Adrenal gland (tissue), 12 donors: ENCODE data around the gene MYOCD. TPM values are rescaled to one million over a fixed set of nuclear protein-coding genes. Genes with fewer than 3 reads are reported as not detected.

Experiments
- DNase-seq, 7 donors: peaks; one replicate each; pipeline ENCODE4 v3.0.0-alpha.2; 2019 to 2020
- H3K27ac ChIP-seq, 5 donors: fragments of 200-600 bp; sonication (generic) in 4 of 5; 1 replicate in 3 of 5; 2 replicates in 2 of 5; pipeline versions ENCODE4 v1.5.1 to v1.8.0; 2016 to 2020; ENCODE audit warnings: mild to moderate bottlenecking in 1 of 5
- H3K27me3 ChIP-seq: fragments of 200-600 bp; 2 replicates; pipeline ENCODE4 v1.8.0; 2021
- H3K36me3 ChIP-seq, 2 donors: fragments of 200-600 bp; replicated peaks in 1 of 2; 1 replicate in 1 of 2; 2 replicates in 1 of 2; pipeline versions ENCODE4 v1.5.1 to v1.8.0; 2018 to 2022
- H3K4me1 ChIP-seq, 2 donors: fragments of 200-600 bp; replicated peaks in 1 of 2; 1 replicate in 1 of 2; 2 replicates in 1 of 2; pipeline versions ENCODE4 v1.5.1 to v1.8.0; 2018 to 2021
- H3K4me3 ChIP-seq, 4 donors: fragments of 200-600 bp; sonication (generic) in 3 of 4; one replicate each; pipeline ENCODE4 v1.5.1; 2016 to 2018
- H3K9me3 ChIP-seq, 3 donors: fragments of 200-600 bp; sonication (generic) in 1 of 3; replicated peaks in 1 of 3; 1 replicate in 2 of 3; 2 replicates in 1 of 3; pipeline versions ENCODE4 v1.5.1 to v1.8.0; 2016 to 2021
- CTCF ChIP-seq, 6 experiments: fragments of 450-650 bp in 4 of 6; fragments of 200-600 bp in 2 of 6; sonication (generic) in 1 of 6; IDR thresholded peaks; 1 replicate in 5 of 6; 2 replicates in 1 of 6; pipeline versions ENCODE4 v1.5.1 to v1.8.0; 2016 to 2021; ENCODE audit warnings: antibody characterized with exemption in 6 of 6, mild to moderate bottlenecking in 2 of 6, moderate library complexity in 1 of 6
- POLR2A ChIP-seq, 2 donors: fragments of 450-650 bp; IDR thresholded peaks; one replicate each; pipeline ENCODE4 v1.6.1; 2017; ENCODE audit warnings: antibody characterized with exemption in 2 of 2, mild to moderate bottlenecking in 2 of 2, moderate library complexity in 1 of 2
- WGBS, 4 donors: extraction: QIAGEN DNeasy Blood & Tissue Kit in 2 of 4; methylation state at CpG; one replicate each; pipeline versions ENCODE4 v1.1.5 to v1.1.7; 2013 to 2017; 5-methylcytosine and 5-hydroxymethylcytosine counted together
- intact Hi-C, 2 donors: fragments of 100-400 bp; cut with DNase I; formaldehyde crosslinking; loops; one replicate each; pipeline versions ENCODE4 v1.14.1 to v1.15.0; 2022 to 2023
- polyA plus RNA-seq, 3 donors: library from polyadenylated mRNA; stranded (reverse); fragments of 200-250 nt in 2 of 3; fragments of 350-450 nt in 1 of 3; fragmentation: Illumina TruSeq in 1 of 3; extraction: RNeasy Lipid Tissue Mini Kit (QIAGEN cat#74804) in 1 of 3; gene quantifications; one replicate each; pipeline ENCODE4 v1.2.3, GENCODE V29; 2013 to 2014
- total RNA-seq, 9 donors: library from RNA; depleted of rRNA in 4 of 9; stranded (reverse); fragments of >200 nt in 4 of 9; fragments of 120-200 nt in 1 of 9; fragmentation: NEBNext Ultra II Directional in 1 of 9; extraction: Animal tissue kit (Norgen Biotek cat#: 25700) in 1 of 9; gene quantifications; one replicate each; pipeline versions ENCODE4 v1.1.0 to v1.2.4, GENCODE V29; 2013 to 2023
- donor health status: healthy with polysubstance abuse.
- donor health status: Bipolar disorder and iron deficiency.
- donor health status: DM: yes; HTN: yes; CAD: no.
- donor health status: DM: no; HTN: no; CAD: no.
- donor health status: DM: no; HTN: no; CAD: no.
- donor health status: DM: yes; HTN: yes; CAD: no.

Gene MYOCD
- total and polyA plus RNA-seq, 12 donors: 0.18 to 4.3 (median 0.97) TPM

DNA sequence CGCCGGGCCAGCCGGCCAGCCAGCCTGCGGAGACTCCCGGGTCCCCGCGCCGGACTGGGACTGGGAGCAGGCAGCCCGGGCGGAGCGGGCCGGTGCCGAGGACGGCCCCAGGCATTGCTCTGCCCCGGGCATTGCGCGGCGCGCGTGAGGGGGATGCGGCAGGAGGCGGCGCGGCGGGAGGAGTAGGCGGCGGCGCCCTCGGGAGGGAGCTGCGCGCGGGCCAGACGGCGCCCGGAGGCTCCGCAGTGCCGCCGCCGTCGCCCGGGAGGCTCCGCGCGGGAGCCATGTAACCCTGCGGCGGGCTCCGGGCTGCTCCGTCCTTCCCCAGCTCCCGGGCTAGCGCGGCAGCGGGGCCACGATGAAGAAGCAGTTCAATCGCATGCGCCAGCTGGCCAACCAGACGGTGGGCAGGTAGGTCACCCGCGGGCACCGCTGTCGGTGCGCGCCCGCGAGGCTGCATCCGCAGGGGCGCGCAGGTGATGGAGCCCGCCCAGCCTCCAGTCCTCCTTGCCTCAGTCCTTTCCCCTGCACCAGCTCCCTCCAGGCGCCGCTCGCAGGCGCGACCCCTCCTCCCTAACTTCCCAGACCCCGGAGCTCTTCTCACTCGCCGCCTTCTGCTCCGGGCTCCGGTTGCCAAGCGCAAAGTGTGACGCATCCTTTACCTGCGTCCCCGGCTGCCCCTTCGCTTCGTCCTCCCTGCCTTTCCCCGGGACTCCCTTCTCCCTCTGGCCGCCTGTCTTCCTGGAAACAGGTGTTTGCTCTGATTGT lies 124.0 kb downstream of the MYOCD start, which contains the start of gene ARHGAP44:
Gene ARHGAP44, plus strand, starts transcription at position 18 of the 768 bp plus-strand sequence. Its CDS starts 341 bp downstream, at position 359.
- peaks cover 10% of the 10 kb centered on the region for H3K27me3 ChIP-seq
- H3K9me3 ChIP-seq: no peaks in the 10 kb centered on the region
- peak within 1 kb of the TSS in 2 of 4 donors; percentile 23 to 64 for H3K4me3 ChIP-seq
- peak in 1 of 2 donors; percentile 43 for TF ChIP-seq POLR2A (IDR thresholded peaks at IDR 0.05)
- no peak for TF ChIP-seq CTCF (IDR thresholded peaks at IDR 0.05)
- no peaks in the 10 kb centered on the region for H3K4me1 ChIP-seq
- no peaks in the 10 kb centered on the region for H3K36me3 ChIP-seq
- DNase-seq: peak in 4 of 7 donors; percentile 38 to 58 (median 39)
- 1% methylated on average over 30 to 86 of the region's 86 CpGs for WGBS, 4 donors
- H3K27ac ChIP-seq: peak within 1 kb of the TSS in 2 of 5 donors; percentile 34 to 42
- intact Hi-C loops: no loop called here

GRCh38 chr17:12790249-12791106 lies 124.8 kb downstream of the MYOCD start:
- H3K27ac ChIP-seq: peak overlapping the region in 1 of 5 donors; percentile 34
- WGBS, 4 donors: 16 to 25% (median 20%) methylated on average over 20 to 27 of the region's 27 CpGs
- H3K27me3 ChIP-seq: peaks cover 10% of the 10 kb centered on the region
- intact Hi-C loops: no loop called here
- H3K4me1 ChIP-seq: no peaks in the 10 kb centered on the region
- no peak for TF ChIP-seq POLR2A (IDR thresholded peaks at IDR 0.05)
- no peak for TF ChIP-seq CTCF (IDR thresholded peaks at IDR 0.05)
- no peak for DNase-seq
- H3K4me3 ChIP-seq: peak overlapping the region in 2 of 4 donors; percentile 23 to 64
- no peaks in the 10 kb centered on the region for H3K36me3 ChIP-seq
- H3K9me3 ChIP-seq: no peaks in the 10 kb centered on the region

DNA sequence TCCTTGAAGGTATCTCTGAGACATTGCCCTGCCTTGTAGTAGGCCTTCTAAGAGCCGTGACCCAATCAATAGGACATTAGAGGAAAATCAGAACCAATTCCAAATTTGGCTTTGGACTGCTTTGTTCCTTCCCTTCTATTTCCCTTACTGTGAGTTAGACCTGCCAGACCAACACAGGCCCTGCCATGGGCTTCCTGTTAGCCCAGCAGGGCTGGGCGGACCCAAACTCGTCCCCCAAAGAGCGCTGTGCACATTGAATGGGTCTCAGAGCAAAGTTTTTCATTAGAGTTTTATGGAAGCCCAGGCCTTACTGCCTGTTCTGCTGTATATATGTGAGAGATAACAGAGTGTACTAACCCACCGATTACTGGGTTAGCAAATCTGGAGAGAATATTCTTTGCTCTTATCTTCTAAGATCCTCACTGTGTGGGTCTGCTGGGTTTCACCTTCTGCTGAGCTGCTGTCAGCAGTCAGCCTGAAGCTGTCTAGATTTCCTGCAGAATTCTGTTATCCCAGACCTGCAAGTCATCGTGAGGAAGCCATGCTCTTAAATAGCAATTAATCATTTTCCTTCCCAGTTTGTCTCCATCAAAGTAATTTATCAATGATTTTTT lies 129.3 kb downstream of the MYOCD start:
- peaks cover under 1% of the 10 kb centered on the region for H3K27me3 ChIP-seq
- no peaks in the 10 kb centered on the region for H3K9me3 ChIP-seq
- WGBS, 4 donors: 60 to 72% (median 69%) methylated on average over 6 of the region's 6 CpGs
- H3K4me3 ChIP-seq: no peak overlapping the region
- peak overlapping the region in 1 of 5 donors; percentile 5 for H3K27ac ChIP-seq
- DNase-seq: no peak
- no peaks in the 10 kb centered on the region for H3K4me1 ChIP-seq
- no peaks in the 10 kb centered on the region for H3K36me3 ChIP-seq
- TF ChIP-seq POLR2A (IDR thresholded peaks at IDR 0.05): no peak
- TF ChIP-seq CTCF (IDR thresholded peaks at IDR 0.05): no peak
- intact Hi-C loops: no loop called here
